Adipocyte (in vitro differentiated cells): ENCODE data around the gene HIVEP3.

ENCODE experiments used
- DNase-seq: peaks from one replicate; pipeline ENCODE4 v3.0.0-alpha.2; 2015; ENCODE audit warnings: low read depth
- H3K27me3 ChIP-seq: replicated peaks from 2 replicates; pipeline ENCODE4 v1.7.0; 2013; ENCODE audit warnings: mild to moderate bottlenecking, low read length, moderate library complexity; ENCODE audit not compliant: control insufficient read depth, insufficient read depth
- H3K36me3 ChIP-seq: 2 replicates; pipeline ENCODE4 v1.7.0; 2013; ENCODE audit warnings: low read length, mild to moderate bottlenecking, moderate library complexity; ENCODE audit not compliant: control insufficient read depth, insufficient read depth, severe bottlenecking
- H3K4me1 ChIP-seq: 2 replicates; pipeline ENCODE4 v1.7.0; 2013; ENCODE audit warnings: mild to moderate bottlenecking, low read length, moderate library complexity; ENCODE audit not compliant: control insufficient read depth, insufficient read depth
- H3K4me3 ChIP-seq: 2 replicates; pipeline ENCODE4 v1.7.0; 2013; ENCODE audit warnings: mild to moderate bottlenecking, low read length, moderate library complexity
- H3K9ac ChIP-seq: 2 replicates; pipeline ENCODE4 v1.7.0; 2013; ENCODE audit warnings: mild to moderate bottlenecking, low read length, moderate library complexity
- H3K9me3 ChIP-seq: 2 replicates; pipeline ENCODE4 v1.7.0; 2013; ENCODE audit warnings: mild to moderate bottlenecking, low read length, moderate library complexity; ENCODE audit not compliant: control insufficient read depth

Gene HIVEP3

DNA sequence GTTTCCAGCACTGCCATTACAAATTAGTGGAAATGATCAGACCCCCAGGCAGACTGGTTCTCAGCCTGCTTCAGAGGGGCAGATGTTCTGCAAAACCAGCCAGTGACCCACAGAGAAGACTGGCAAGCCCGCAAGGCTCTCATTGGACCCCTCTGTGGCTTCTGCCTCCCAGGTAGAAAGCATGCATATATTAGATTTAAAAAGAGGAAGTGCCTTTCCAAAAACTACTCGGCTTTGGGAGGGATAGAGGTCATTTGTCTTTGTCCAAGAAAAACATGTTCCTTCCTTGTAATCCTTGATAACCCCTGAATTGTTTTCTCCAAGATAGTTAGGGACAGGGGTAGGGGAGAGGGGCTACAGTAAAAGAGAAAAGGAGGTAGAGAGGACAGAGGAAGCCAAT is 11.8 kb downstream of the HIVEP3 start:
- no peak for DNase-seq
- peaks cover 8% of the 10 kb centered on the region for H3K9me3 ChIP-seq
- H3K4me3 ChIP-seq: no peak overlapping the region
- no peaks in the 10 kb centered on the region for H3K27me3 ChIP-seq
- H3K9ac ChIP-seq: no peak overlapping the region
- H3K36me3 ChIP-seq: no peaks in the 10 kb centered on the region
- peaks cover 10% of the 10 kb centered on the region for H3K4me1 ChIP-seq

DNA sequence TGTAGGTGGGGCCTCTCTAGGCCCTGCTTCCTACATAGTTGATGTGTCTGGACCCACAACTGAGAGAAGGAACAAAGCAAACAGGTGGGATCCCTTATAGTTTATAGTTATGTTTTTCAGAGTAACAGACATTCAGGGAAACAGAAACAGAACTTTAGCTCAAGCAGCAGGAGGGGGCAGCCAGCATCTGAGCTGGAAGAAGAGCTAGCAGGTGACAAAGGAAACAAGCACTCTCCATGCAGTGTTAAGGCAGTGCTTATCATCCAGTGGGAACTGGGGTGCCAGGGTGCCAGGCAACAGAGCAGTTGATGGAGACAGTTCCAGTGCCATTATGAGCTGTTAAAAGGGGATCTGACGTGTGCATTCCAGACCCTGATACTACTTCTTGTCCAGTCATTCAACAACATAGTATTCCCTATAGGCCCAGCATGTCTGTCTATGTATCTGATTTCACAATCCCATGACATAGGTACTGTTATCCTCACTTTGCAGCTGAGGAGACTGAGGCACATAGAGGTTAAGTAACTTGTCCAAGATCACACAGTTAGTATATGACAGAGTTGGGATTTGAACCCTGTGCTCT is 13.5 kb downstream of the HIVEP3 start:
- no peaks in the 10 kb centered on the region for H3K27me3 ChIP-seq
- no peaks in the 10 kb centered on the region for H3K36me3 ChIP-seq
- peaks cover 4% of the 10 kb centered on the region for H3K9me3 ChIP-seq
- H3K4me3 ChIP-seq: no peak overlapping the region
- DNase-seq: no peak
- H3K4me1 ChIP-seq: peaks cover 26% of the 10 kb centered on the region
- H3K9ac ChIP-seq: no peak overlapping the region

DNA sequence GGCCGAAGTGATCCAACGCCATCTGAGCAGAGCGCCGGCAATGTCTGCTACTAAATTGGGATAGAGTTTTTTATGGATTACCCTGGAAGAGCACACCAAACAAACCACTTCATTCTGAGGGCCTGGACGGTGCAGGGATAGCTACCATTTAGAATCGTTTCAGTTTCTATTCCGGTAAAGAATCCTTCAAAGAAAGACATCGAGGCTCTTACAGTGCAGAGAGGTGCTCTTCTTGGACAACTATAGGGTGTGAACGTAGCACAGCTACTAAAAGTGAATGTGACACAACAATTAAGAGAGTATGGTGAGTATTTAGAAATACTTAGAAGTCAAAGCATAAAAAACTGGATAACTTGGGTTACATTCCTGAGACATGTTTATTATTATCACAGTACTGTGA is 16.1 kb downstream of the HIVEP3 start:
- H3K4me1 ChIP-seq: peaks cover 28% of the 10 kb centered on the region
- H3K4me3 ChIP-seq: no peak overlapping the region
- no peak for DNase-seq
- no peaks in the 10 kb centered on the region for H3K36me3 ChIP-seq
- H3K9me3 ChIP-seq: no peaks in the 10 kb centered on the region
- no peak overlapping the region for H3K9ac ChIP-seq
- H3K27me3 ChIP-seq: no peaks in the 10 kb centered on the region

DNA sequence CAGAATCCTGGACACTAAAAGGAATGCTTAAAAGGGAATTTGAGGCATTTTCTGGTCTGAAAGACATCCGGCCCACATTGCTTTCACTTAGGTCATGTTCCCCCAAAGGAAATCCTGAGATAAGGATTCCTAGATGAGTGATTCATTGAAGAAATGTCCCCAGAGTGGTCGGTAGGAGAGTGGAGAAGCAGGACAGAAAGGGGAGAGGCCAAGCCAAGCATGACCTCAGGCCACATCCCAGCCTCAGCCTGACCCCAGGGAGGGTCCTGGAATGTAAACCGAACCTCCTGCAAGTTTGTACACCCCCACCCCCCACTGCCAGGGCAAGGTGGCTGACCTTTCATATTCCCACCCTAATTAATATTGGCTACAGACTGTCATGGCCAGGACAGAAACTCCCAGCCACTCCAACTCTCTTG is 16.6 kb downstream of the HIVEP3 start:
- no peaks in the 10 kb centered on the region for H3K27me3 ChIP-seq
- no peak overlapping the region for H3K9ac ChIP-seq
- peak; percentile 68 for DNase-seq
- H3K9me3 ChIP-seq: no peaks in the 10 kb centered on the region
- H3K4me3 ChIP-seq: no peak overlapping the region
- peaks cover 28% of the 10 kb centered on the region for H3K4me1 ChIP-seq
- H3K36me3 ChIP-seq: no peaks in the 10 kb centered on the region

DNA sequence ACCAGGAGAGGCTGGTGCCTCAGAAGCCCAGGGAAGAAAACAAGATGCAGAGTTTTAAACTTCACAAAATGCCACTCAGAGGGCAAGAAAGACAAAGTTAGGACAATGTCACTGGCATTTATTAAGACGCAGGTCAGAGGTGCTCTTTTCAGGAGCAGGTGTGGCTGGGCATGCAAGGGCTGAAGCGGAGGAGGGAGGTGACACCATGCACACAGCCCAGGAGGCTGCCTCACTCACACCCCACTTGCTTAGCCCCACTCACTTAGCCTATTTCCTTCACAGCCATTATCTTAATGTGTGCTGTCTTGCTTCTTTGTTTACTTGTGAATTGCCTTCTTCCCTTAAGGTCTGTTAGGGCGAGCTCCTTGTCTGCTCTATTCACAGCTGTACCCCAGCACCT is 17.2 kb downstream of the HIVEP3 start:
- H3K9ac ChIP-seq: no peak overlapping the region
- peaks cover 28% of the 10 kb centered on the region for H3K4me1 ChIP-seq
- H3K9me3 ChIP-seq: no peaks in the 10 kb centered on the region
- H3K4me3 ChIP-seq: no peak overlapping the region
- H3K27me3 ChIP-seq: no peaks in the 10 kb centered on the region
- H3K36me3 ChIP-seq: no peaks in the 10 kb centered on the region
- DNase-seq: no peak

DNA sequence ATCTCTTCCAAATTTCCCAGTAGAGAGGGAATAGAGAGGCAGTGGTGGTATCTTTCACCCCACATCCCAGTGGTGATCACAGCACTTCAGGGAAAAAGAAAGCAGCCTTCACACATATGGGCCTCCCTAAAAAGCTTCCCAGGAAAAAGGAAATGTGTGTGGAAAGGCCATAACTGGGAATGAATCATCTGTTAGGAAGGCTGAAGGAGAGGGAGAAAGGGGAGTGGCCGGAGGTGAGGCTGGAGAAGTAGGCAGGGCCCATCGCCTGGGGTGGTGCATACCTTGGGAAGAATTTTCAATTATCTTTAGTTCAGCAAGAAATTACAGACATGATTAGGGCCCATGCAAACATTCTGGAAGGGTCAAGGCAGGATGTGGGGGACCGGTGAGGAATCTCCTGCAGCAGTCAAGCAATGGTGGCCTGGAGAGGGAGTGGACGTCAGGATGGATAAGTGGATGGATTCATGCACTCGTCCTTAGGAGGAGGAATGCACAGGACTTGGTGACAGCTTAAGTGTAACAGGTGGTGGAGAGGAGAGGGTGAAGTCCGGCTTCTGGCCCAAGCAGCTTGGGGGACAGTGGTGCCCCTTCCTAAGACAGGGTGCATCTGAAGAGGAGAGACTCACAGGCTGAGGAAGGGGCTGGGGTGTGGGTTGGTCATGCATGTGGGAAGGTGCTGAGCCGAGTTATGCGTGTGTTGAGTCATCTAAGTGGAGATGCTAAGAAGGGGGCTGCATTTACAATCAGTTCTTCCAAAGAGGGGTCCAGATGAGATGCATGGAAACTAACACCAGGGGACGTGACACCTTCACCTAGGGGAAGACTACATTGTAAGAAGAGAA is 17.9 kb downstream of the HIVEP3 start:
- DNase-seq: peak; percentile 29
- Histone ChIP-seq H3K9me3 (no peaks in the 10 kb centered on the region), H3K4me1 (peaks cover 28% of the 10 kb centered on the region), H3K9ac (no peak overlapping the region), H3K27me3 (no peaks in the 10 kb centered on the region), H3K4me3 (no peak overlapping the region), H3K36me3 (no peaks in the 10 kb centered on the region)

DNA sequence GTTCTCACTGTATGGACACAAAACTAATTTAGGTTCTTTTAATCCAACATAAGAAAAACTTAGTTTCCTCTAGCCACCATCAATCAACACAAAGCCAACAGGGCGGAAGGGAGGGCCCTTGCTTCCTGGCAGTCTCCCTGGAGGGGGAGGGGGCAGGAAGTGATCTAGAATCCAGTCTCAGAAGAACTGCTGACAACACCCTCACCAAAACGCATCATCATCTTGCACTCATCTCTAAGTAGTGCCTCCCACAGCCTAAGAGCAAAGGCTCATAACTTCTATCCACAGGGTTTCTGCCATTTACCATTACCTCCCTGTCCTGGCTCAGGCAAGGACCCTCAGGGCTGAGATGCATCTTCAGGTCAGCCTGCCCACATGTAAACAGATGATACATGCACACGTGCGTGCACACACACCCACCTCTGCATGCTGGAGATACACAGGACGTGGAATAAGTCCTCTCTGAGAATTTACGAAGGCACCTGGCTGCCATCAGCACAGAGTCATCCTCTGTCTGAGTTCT is 20.5 kb downstream of the HIVEP3 start:
- Histone ChIP-seq H3K9me3 (no peaks in the 10 kb centered on the region), H3K27me3 (no peaks in the 10 kb centered on the region), H3K4me1 (peaks cover 28% of the 10 kb centered on the region), H3K9ac (no peak overlapping the region), H3K4me3 (no peak overlapping the region), H3K36me3 (no peaks in the 10 kb centered on the region)
- DNase-seq: no peak

DNA sequence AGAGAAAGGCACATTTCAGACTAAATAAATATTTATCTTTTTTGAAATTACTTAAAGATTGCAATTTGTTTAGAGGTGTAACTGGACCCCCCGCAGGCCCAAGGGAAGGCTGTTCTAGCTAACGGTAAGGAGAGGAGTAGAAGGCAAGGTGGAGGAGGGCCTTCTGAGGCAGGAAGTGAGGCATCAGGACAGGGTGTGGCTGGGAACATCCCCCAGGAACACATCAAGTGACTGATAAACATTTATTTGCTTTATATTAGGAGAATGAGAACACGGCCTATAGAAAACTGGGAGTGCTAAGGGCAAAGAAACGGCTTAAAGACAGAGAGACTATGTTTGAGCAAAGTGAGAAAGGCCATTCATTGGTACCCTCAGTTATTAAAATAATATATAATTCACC is 23.2 kb downstream of the HIVEP3 start:
- Histone ChIP-seq H3K36me3 (no peaks in the 10 kb centered on the region), H3K4me3 (no peak overlapping the region), H3K4me1 (peaks cover 27% of the 10 kb centered on the region), H3K9ac (no peak overlapping the region), H3K9me3 (no peaks in the 10 kb centered on the region), H3K27me3 (no peaks in the 10 kb centered on the region)
- no peak for DNase-seq

DNA sequence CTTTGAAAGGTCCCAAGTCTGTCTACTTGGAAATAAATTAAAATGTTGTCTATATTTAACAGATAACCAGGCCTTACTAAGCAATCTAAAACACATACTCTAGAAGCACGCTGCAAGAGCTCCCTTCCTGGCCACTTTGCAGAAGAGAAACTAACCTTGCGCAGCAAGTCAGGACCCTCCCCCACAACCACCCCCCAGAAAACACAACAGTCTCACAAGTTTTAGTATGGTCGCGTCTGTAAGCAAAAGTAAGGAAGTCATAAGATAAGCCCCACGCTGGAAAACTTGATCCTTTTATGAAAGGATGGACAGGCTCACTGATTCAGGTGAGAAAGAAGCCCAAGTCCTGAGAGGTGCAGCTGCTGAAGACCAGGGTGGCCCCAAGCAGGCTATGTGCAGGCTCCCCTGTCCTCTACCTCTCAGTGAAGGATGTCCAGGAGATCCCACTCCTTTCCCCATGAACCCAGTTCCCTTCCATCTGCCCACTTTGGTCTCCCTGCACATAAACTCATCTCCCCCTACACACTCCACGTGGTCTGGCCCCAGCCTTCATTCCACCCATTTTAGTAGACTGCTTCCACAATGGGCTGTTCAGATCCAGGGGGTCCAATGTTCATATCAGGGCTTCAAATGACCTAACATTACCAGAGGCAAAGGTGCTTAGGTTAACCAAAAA is 23.8 kb downstream of the HIVEP3 start:
- Histone ChIP-seq H3K4me1 (peaks cover 26% of the 10 kb centered on the region), H3K9me3 (no peaks in the 10 kb centered on the region), H3K27me3 (no peaks in the 10 kb centered on the region), H3K9ac (no peak overlapping the region), H3K36me3 (no peaks in the 10 kb centered on the region), H3K4me3 (no peak overlapping the region)
- no peak for DNase-seq

DNA sequence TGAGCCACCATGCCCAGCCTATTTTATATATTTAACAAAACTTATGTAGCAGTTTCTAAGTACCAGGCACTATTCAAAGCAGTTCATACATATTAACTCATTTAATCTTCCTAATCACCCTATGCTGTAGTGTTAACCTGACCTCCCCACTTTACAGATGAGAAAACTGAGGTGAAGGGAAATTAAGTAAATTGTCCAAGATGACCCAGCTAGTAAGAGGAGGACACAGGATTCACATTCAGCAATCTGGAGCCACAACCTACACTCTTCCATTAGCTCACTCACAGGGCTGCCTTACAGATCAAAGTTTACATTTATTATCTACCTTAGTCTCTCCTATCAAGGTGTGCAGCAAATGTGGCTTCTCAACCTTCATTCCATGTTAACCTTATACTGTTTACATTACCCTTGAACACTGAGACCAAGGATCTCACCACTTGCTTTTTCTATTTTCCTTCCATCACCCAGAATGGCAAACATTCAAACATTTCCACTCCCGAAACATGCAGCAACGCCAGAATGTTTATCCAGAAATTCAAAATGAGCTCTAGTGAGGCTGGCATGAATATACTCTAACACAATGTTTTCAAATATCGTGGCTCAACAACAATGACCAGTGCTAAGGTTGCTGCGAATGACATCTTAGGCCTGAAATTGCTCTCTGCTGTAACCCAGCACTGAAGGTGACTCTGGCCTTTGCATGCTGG is 24.5 kb downstream of the HIVEP3 start:
- Histone ChIP-seq H3K9ac (no peak overlapping the region), H3K4me1 (peaks cover 26% of the 10 kb centered on the region), H3K36me3 (no peaks in the 10 kb centered on the region), H3K9me3 (no peaks in the 10 kb centered on the region), H3K4me3 (no peak overlapping the region), H3K27me3 (no peaks in the 10 kb centered on the region)
- no peak for DNase-seq

DNA sequence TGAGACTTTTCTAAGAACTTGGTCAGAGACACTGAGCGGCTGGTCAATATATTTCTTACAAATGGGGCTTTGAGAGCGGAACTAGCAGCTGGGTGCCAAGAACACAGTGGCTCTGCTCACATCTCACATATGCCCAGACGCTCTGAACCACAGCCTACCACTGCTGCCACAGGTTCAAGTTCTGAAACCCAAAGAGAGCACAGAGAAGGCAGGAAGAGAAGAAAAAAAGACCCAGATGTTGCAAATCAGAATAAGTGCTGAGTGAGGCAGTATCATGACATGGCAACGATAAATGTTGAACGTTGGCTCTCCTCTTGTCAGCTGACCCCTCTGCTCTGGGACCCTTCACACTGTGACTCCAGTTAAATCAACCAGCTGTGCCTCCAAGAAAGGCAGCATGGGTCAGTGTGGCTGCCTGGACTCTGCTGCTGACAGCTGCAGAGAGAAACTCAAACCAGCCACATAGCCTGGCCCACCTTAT is 26.4 kb downstream of the HIVEP3 start:
- Histone ChIP-seq H3K27me3 (no peaks in the 10 kb centered on the region), H3K36me3 (no peaks in the 10 kb centered on the region), H3K9ac (peak overlapping the region; percentile 78), H3K4me1 (peaks cover 26% of the 10 kb centered on the region), H3K9me3 (no peaks in the 10 kb centered on the region), H3K4me3 (no peak overlapping the region)
- DNase-seq: no peak
